HG03342 (cell line): ENCODE results near the gene IGSF21.

Experiments
- ATAC-seq: cut with Tn5 transposase; IDR thresholded peaks from one replicate; pipeline ENCODE4 v1.9.1; 2021; ENCODE audit warnings: mild to moderate bottlenecking, moderate library complexity; ENCODE audit not compliant: unreplicated experiment

The IGSF21 gene

GRCh38 chr1:18290740-18291412, 183.3 kb downstream of the IGSF21 start:
- no peak for ATAC-seq

- no peak for ATAC-seq
Observed at GRCh38 chr1:18292531-18292930, 184.9 kb downstream of the IGSF21 start.

GRCh38 chr1:18293291-18293690, 185.7 kb downstream of the IGSF21 start:
- no peak for ATAC-seq

- ATAC-seq, result no peak
Observed at GRCh38 chr1:18294437-18295176, 187.0 kb downstream of the IGSF21 start.

GRCh38 chr1:18297896-18298648, 190.5 kb downstream of the IGSF21 start:
- ATAC-seq, result no peak

GRCh38 chr1:18299441-18300338, 192.1 kb downstream of the IGSF21 start:
- ATAC-seq, result no peak

GRCh38 chr1:18300376-18300775, 192.8 kb downstream of the IGSF21 start:
- ATAC-seq, result no peak

GRCh38 chr1:18302788-18303413, 195.3 kb downstream of the IGSF21 start:
- ATAC-seq, result no peak

- ATAC-seq, result no peak
Observed at GRCh38 chr1:18304151-18304869, 196.7 kb downstream of the IGSF21 start.

- no peak for ATAC-seq
Observed at GRCh38 chr1:18305182-18305795, 197.7 kb downstream of the IGSF21 start.

GRCh38 chr1:18307329-18307898, 199.8 kb downstream of the IGSF21 start:
- ATAC-seq, result no peak

- no peak for ATAC-seq
Observed at GRCh38 chr1:18309552-18310155, 202.1 kb downstream of the IGSF21 start.

- ATAC-seq, result no peak
Observed at GRCh38 chr1:18312961-18313360, 205.4 kb downstream of the IGSF21 start.

GRCh38 chr1:18313523-18313922, 205.9 kb downstream of the IGSF21 start:
- ATAC-seq, result no peak

- no peak for ATAC-seq
Observed at GRCh38 chr1:18314399-18314798, 206.8 kb downstream of the IGSF21 start.

GRCh38 chr1:18315449-18315848, 207.9 kb downstream of the IGSF21 start:
- ATAC-seq, result no peak

GRCh38 chr1:18316764-18317163, 209.2 kb downstream of the IGSF21 start:
- ATAC-seq, result no peak

- no peak for ATAC-seq
Observed at GRCh38 chr1:18319099-18319498, 211.5 kb downstream of the IGSF21 start.
